TTC549 (cell line): Measurements from ENCODE around the gene HOXC10.

Source experiments
- FAIRE-seq: peaks from 2 replicates; lab custom pipeline; 2012; peaks lifted over from hg19 to GRCh38; lab: Jason Lieb, UNC

Gene HOXC10

DNA sequence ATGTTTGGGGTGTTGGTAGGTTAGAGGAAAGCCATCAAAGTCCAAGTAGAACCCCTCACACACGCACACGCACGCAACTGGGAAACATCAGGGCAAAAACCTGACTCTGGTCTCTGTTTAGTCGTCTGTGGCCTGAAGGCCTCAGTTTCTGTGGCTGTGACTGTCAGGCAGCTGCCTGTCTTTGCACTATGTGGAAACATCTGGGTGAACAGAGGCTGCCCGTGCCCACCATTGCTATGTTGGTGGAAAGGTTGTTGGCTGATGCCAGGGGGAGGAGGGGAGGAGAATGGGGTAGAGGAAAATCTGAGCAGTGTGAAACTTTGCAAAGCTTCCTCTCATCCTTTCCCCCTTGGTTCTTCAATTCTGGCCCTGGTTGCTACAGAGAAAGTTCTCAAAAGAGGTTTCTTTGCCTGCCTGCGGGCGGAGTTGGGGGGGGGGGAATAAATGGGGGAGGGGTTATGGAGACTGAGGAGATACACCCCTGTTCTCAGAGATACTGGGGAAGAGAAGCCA, 7.5 kb downstream of the HOXC10 start:
- no peak for FAIRE-seq

DNA sequence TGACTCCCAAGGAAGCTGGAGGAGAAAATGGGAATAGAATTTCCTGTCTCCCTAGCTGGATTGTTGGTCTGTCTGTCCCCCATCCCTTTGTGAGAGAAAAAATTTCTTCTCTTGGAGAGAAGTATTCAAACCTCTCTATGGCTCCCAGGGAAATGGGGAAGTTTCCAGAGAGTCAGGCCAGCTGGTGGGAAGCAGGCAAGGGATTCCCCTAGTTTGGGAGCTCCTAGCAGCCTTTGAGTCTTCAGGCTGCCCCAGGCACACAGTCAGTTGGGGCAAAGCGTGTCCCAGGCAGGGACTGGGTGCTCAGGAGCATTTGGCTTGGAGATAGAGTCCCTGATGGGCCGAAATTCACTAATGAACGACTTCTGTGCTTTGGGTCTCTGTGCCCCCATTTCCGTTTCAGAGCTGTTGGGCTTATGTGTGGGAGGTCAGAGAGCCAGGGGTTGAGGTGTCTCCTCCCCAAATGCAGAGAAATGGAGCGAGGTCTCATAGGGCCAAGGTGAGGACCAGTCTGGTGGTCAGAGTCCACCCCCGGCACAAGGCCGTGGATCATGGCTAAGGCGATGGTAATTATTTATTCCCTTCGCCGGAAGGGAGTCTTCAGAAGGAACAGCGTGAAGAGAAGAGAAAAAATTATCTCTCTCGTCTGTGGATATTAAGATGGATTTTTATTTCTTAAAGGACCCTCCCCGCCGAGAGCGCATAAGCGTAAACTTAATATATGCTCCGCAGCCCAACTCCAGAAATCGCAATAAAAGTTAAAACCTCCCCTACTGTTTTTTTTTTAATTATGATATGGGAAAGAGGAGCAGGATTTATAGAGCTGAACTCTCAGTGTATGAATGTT, 8.4 kb downstream of the HOXC10 start:
- no peak for FAIRE-seq

DNA sequence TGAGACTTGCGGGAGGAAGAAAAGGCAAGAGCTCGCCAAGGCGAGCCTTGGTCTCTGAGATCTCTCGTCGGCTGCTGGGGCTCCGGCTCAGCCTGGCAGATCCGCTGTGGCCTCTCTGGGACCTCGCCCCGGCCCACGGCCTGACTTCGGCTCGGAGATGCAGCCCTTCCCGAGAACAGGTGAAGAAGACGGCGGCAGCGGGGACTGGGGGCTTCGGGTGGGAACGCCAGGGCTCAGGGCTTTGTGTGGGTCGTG, 9.0 kb downstream of the HOXC10 start:
- FAIRE-seq = no peak

DNA sequence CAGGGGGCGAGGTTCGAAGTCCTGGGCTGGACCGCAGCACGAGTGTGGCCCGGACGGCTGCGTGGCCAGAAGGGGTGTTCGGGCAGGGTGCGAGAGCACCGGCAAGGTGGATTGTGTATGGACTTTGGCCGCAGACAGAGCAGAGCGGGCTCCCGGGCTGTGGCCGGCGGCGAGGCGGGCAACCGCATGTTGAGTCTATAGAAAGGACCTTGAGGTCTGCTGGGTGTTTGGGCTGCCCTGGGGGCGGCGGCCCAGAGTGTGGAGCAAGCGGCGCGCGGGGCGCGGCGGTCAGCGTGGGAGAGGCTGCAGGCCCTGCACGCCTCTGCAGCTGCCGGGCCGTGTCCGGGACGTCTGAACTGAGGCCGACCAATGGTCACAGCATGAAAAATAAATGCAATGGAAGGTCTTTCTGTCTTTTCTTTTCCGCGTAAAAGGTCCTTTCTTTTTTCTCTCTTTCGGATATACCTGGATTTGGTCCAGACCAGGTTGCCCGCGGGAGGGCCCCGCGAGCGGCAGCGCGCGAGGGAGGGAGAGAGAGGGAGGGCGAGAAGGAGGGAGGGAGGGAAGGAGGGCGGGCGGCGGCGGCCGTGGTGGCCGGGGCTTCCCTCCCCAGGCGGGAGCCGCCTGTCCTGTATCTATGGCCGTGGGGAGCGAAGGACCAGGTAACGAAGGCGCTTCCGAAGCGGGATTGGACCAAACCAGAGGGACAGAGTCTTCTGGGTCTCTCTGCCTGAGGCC, 9.5 kb downstream of the HOXC10 start:
- FAIRE-seq = no peak

GRCh38 chr12:53995002-53995377, 10.0 kb downstream of the HOXC10 start:
- no peak for FAIRE-seq

GRCh38 chr12:53995378-53996239, 10.7 kb downstream of the HOXC10 start:
- FAIRE-seq = no peak

- FAIRE-seq = no peak
These were observed 11.6 kb downstream of the HOXC10 start for GRCh38 chr12:53996240-53997203.

- FAIRE-seq = no peak
These were observed 12.5 kb downstream of the HOXC10 start for GRCh38 chr12:53997204-53998109.

GRCh38 chr12:53998110-53998899, 13.4 kb downstream of the HOXC10 start:
- no peak for FAIRE-seq

GRCh38 chr12:53998900-53999236, 13.9 kb downstream of the HOXC10 start:
- FAIRE-seq = no peak

- no peak for FAIRE-seq
These were observed 14.7 kb downstream of the HOXC10 start for GRCh38 chr12:53999559-54000115.

GRCh38 chr12:54000116-54001114, 15.5 kb downstream of the HOXC10 start, which contains the start of gene HOXC9:
Gene HOXC9, plus strand, starts transcription at chr12:54000161. Its CDS starts 28 bp downstream, at chr12:54000189.
- FAIRE-seq = no peak

- no peak for FAIRE-seq
These were observed 16.6 kb downstream of the HOXC10 start for GRCh38 chr12:54001283-54002187.

- no peak for FAIRE-seq
These were observed 17.4 kb downstream of the HOXC10 start for GRCh38 chr12:54002278-54002914.

GRCh38 chr12:54002915-54003389, 18.0 kb downstream of the HOXC10 start:
- FAIRE-seq = no peak

- no peak for FAIRE-seq
These were observed 18.7 kb downstream of the HOXC10 start for GRCh38 chr12:54003625-54004024.
